A549 (cell line): Measurements from ENCODE around the gene PTPRD.
A peak's percentile ranks its signal among the peaks of the same experiment; 100 is the strongest.

Experiments used
- EP300 ChIP-seq, 2 experiments: fragments of >200 bp; sonication (Bioruptor Twin); formaldehyde crosslinking; IDR thresholded peaks; 2 replicates in 1 of 2; 3 replicates in 1 of 2; pipeline ENCODE4 v1.6.1; 2016 to 2017
- JUN ChIP-seq, 2 experiments: fragments of >200 bp; sonication (Bioruptor Twin); formaldehyde crosslinking; IDR thresholded peaks; 2 replicates in 1 of 2; 3 replicates in 1 of 2; pipeline ENCODE4 v1.6.1; 2016 to 2017
- KDM5A ChIP-seq: fragments of 200-600 bp; sonication (generic); IDR thresholded peaks from 2 replicates; pipeline ENCODE4 v1.6.1; 2016; ENCODE audit warnings: antibody characterized with exemption, mild to moderate bottlenecking
- MAFK ChIP-seq: fragments of 450-650 bp; IDR thresholded peaks from 2 replicates; pipeline ENCODE4 v1.6.1; 2014; ENCODE audit not compliant: partially characterized antibody
- POLR2A ChIP-seq: IDR thresholded peaks from 2 replicates; pipeline ENCODE4 v1.6.1; 2012; ENCODE audit warnings: mild to moderate bottlenecking, low read length
- RNF2 ChIP-seq: fragments of 200-600 bp; sonication (generic); IDR thresholded peaks from 2 replicates; pipeline ENCODE4 v1.6.1; 2016; ENCODE audit warnings: low read depth, mild to moderate bottlenecking, antibody characterized with exemption, moderate library complexity, borderline replicate concordance
- ZSCAN20 ChIP-seq: fragments of 250-450 bp; sonication (Bioruptor Pico); IDR thresholded peaks from 2 replicates; pipeline ENCODE4 v1.8.0; 2022; ENCODE audit warnings: mild to moderate bottlenecking, moderate library complexity
- TF ChIP-seq, protein P1 (sequence below): fragments of >200 bp; sonication (Bioruptor Twin); formaldehyde crosslinking; IDR thresholded peaks from 3 replicates; pipeline ENCODE4 v1.5.1; 2016

DNA sequence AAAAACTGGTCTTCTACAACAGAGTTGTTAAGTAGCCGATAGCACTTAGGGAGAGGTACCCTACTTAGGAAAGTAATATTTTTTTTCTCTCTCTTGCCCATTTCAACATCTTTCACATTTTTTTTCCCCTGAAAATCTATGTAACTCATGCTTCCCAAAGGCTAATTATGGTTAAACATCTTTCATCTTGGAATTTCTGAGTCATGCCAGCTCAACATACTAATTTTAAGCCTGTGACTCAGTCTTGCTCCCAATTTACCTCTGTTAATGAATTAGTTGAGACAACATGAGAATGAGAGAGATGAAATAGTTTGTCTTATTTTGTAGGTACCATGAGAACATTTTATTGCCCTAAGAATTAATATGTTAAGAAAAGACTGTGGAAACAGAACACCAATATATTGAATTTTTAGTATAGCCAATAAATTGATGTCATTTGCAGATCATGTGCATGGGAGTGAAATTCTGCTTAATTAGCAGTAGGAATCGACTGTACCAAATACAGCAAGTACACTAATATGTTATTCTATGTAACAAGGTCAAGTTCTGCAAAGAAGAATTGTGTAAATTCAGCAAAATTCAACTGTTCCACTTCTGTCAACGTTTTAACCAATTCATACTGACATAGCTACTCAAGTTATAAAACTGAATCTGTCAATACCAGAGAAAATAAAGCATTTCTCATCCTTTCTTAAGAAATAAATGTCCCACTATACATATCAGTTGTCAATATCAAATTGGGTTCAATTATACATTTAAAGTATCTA, 550.0 kb downstream of the PTPRD start:
- TF ChIP-seq, protein P1, sequence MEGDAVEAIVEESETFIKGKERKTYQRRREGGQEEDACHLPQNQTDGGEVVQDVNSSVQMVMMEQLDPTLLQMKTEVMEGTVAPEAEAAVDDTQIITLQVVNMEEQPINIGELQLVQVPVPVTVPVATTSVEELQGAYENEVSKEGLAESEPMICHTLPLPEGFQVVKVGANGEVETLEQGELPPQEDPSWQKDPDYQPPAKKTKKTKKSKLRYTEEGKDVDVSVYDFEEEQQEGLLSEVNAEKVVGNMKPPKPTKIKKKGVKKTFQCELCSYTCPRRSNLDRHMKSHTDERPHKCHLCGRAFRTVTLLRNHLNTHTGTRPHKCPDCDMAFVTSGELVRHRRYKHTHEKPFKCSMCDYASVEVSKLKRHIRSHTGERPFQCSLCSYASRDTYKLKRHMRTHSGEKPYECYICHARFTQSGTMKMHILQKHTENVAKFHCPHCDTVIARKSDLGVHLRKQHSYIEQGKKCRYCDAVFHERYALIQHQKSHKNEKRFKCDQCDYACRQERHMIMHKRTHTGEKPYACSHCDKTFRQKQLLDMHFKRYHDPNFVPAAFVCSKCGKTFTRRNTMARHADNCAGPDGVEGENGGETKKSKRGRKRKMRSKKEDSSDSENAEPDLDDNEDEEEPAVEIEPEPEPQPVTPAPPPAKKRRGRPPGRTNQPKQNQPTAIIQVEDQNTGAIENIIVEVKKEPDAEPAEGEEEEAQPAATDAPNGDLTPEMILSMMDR, result no peak
- TF ChIP-seq RNF2 (no peak), POLR2A (no peak), EP300 (IDR thresholded peaks at IDR 0.05) (no peak), KDM5A (no peak), JUN (IDR thresholded peaks at IDR 0.05) (no peak), MAFK (peak; percentile 32), ZSCAN20 (CRISPR knock-in tag) (no peak)
